ENCODE measurements around the gene CALY.

The CALY gene

GRCh38 chr10:133359554-133359971 is 22.9 kb upstream of the CALY start:
- TF ChIP-seq CTCF (IDR thresholded peaks at IDR 0.05; ENCODE audit: borderline replicate concordance, insufficient read depth, low read depth, low read length) = no peak
- no peak overlapping the region for H3K4me3 ChIP-seq (ENCODE audit: low read depth, low read length)

GRCh38 chr10:133358925-133359310 is 22.2 kb upstream of the CALY start:
- TF ChIP-seq CTCF (IDR thresholded peaks at IDR 0.05; ENCODE audit: borderline replicate concordance, insufficient read depth, low read depth, low read length) = no peak
- no peak overlapping the region for H3K4me3 ChIP-seq (ENCODE audit: low read depth, low read length)

GRCh38 chr10:133358162-133358924 is 21.6 kb upstream of the CALY start:
- no peak for TF ChIP-seq CTCF (IDR thresholded peaks at IDR 0.05; ENCODE audit: borderline replicate concordance, insufficient read depth, low read depth, low read length)
- no peak overlapping the region for H3K4me3 ChIP-seq (ENCODE audit: low read depth, low read length)

GRCh38 chr10:133357285-133358161 is 20.8 kb upstream of the CALY start, which contains the start of gene FUOM:
FUOM (minus strand) TSS chr10:133358019; CDS start chr10:133358007, 12 bp downstream.
- H3K4me3 ChIP-seq (ENCODE audit: low read depth, low read length) = peak within 1 kb of the TSS; percentile 73
- no peak for TF ChIP-seq CTCF (IDR thresholded peaks at IDR 0.05; ENCODE audit: borderline replicate concordance, insufficient read depth, low read depth, low read length)

- TF ChIP-seq CTCF (IDR thresholded peaks at IDR 0.05; ENCODE audit: borderline replicate concordance, insufficient read depth, low read depth, low read length) = no peak
- H3K4me3 ChIP-seq (ENCODE audit: low read depth, low read length) = peak overlapping the region; percentile 73
Observed at GRCh38 chr10:133356549-133357284, 20.0 kb upstream of the CALY start.

- TF ChIP-seq CTCF (IDR thresholded peaks at IDR 0.05; ENCODE audit: borderline replicate concordance, insufficient read depth, low read depth, low read length) = no peak
- H3K4me3 ChIP-seq (ENCODE audit: low read depth, low read length) = no peak overlapping the region
Observed at GRCh38 chr10:133355991-133356390, 19.3 kb upstream of the CALY start.

Data from GM12875 (cell line).